ENCODE data around the gene CBLC. TPM values are rescaled to one million over a fixed set of nuclear protein-coding genes. Genes with fewer than 3 reads are reported as not detected.

The CBLC gene
- total RNA-seq, 1 experiment from 2014 or later = 25.4 TPM

- peak overlapping the region; percentile 78 for H3K9ac ChIP-seq (ENCODE audit: low read length)
- POLR2A ChIA-PET (ENCODE audit: unreplicated experiment) = interaction anchor here (0.6 to 1.2 kb wide), 2 partner anchors 44 to 71 kb away, joined by 5 to 25 read pairs; no protein-coding TSS in a partner anchor
- peak overlapping the region; percentile 36 for H3K27ac ChIP-seq (ENCODE audit: low read length)
- CTCF ChIA-PET = no interaction called here
- H3K4me2 ChIP-seq (ENCODE audit: low read length) = peak overlapping the region; percentile 84
- peak overlapping the region; percentile 84 for H3K4me3 ChIP-seq (ENCODE audit: low read length)
- H2AFZ ChIP-seq (ENCODE audit: low read length) = peak overlapping the region; percentile 64; the same call in 1 of the 2 replicates
- no peaks in the 10 kb centered on the region for H4K20me1 ChIP-seq (ENCODE audit: low read length)
- no peak for TF ChIP-seq CTCF (conservative IDR thresholded peaks at IDR 0.05; ENCODE audit: low read depth, low read length)
- no peak for TF ChIP-seq EZH2phosphoT487 (IDR thresholded peaks at IDR 0.05; ENCODE audit: borderline replicate concordance, low read length)
- no peak for TF ChIP-seq EZH2 (IDR thresholded peaks at IDR 0.05; ENCODE audit: low read length, unreplicated experiment)
- H3K9me2 ChIP-seq (replicated peaks; ENCODE audit: low read length) = no peaks in the 10 kb centered on the region
- H3F3A ChIP-seq (ENCODE audit: low read length, unreplicated experiment) = no peaks in the 10 kb centered on the region
- ATAC-seq = no peak
- BruUV-seq (replicated peaks) = no TSS peak
- intact Hi-C loops (cut with micrococcal nuclease) = loop anchor here (5.0 to 10.0 kb wide), 3 partner anchors 46 to 272 kb away; partner anchors contain the start of gene TOMM40
- H3K27me3 ChIP-seq (ENCODE audit: low read length) = no peaks in the 10 kb centered on the region
- no peaks in the 10 kb centered on the region for H3K36me3 ChIP-seq (ENCODE audit: low read depth, low read length)
- H3K79me2 ChIP-seq (ENCODE audit: low read length) = peaks cover 45% of the 10 kb centered on the region
- DNase-seq = no peak
- H3K9me3 ChIP-seq (ENCODE audit: low read length) = no peaks in the 10 kb centered on the region
- peaks cover 14% of the 10 kb centered on the region for H3K4me1 ChIP-seq (ENCODE audit: insufficient read depth, low read length)
These were observed 68.9 kb downstream of the CBLC start for GRCh38 chr19:44846455-44847143.

GRCh38 chr19:44847144-44848035 lies 69.7 kb downstream of the CBLC start:
- Histone ChIP-seq H3K9ac (ENCODE audit: low read length) (peak overlapping the region; percentile 78), H3K27me3 (ENCODE audit: low read length) (no peaks in the 10 kb centered on the region), H3K79me2 (ENCODE audit: low read length) (peaks cover 45% of the 10 kb centered on the region), H3K27ac (ENCODE audit: low read length) (peak overlapping the region; percentile 36), H2AFZ (ENCODE audit: low read length) (peak overlapping the region; percentile 64), H3K9me3 (ENCODE audit: low read length) (no peaks in the 10 kb centered on the region), H3K4me2 (ENCODE audit: low read length) (peak overlapping the region; percentile 84), H3K4me3 (ENCODE audit: low read length) (peak overlapping the region; percentile 84), H3K4me1 (ENCODE audit: insufficient read depth, low read length) (peaks cover 14% of the 10 kb centered on the region), H3K9me2 (replicated peaks; ENCODE audit: low read length) (no peaks in the 10 kb centered on the region), H3K36me3 (ENCODE audit: low read depth, low read length) (no peaks in the 10 kb centered on the region), H3F3A (ENCODE audit: low read length, unreplicated experiment) (no peaks in the 10 kb centered on the region), H4K20me1 (ENCODE audit: low read length) (no peaks in the 10 kb centered on the region)
- ChIA-PET POLR2A (ENCODE audit: unreplicated experiment) (no interaction called here), CTCF (no interaction called here)
- peak; percentile 21 for ATAC-seq
- peak; percentile 62 for DNase-seq
- intact Hi-C loops (cut with micrococcal nuclease) = loop anchor here (5.0 to 10.0 kb wide), 3 partner anchors 45 to 273 kb away; partner anchors contain the start of gene TOMM40
- TF ChIP-seq EZH2phosphoT487 (IDR thresholded peaks at IDR 0.05; ENCODE audit: borderline replicate concordance, low read length) (no peak), CTCF (conservative IDR thresholded peaks at IDR 0.05; ENCODE audit: low read depth, low read length) (no peak), EZH2 (IDR thresholded peaks at IDR 0.05; ENCODE audit: low read length, unreplicated experiment) (no peak)
- TSS peak; percentile 88 for BruUV-seq (replicated peaks)
